ENCODE data around the gene HS3ST5.

Gene HS3ST5, protein sequence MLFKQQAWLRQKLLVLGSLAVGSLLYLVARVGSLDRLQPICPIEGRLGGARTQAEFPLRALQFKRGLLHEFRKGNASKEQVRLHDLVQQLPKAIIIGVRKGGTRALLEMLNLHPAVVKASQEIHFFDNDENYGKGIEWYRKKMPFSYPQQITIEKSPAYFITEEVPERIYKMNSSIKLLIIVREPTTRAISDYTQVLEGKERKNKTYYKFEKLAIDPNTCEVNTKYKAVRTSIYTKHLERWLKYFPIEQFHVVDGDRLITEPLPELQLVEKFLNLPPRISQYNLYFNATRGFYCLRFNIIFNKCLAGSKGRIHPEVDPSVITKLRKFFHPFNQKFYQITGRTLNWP

DNA sequence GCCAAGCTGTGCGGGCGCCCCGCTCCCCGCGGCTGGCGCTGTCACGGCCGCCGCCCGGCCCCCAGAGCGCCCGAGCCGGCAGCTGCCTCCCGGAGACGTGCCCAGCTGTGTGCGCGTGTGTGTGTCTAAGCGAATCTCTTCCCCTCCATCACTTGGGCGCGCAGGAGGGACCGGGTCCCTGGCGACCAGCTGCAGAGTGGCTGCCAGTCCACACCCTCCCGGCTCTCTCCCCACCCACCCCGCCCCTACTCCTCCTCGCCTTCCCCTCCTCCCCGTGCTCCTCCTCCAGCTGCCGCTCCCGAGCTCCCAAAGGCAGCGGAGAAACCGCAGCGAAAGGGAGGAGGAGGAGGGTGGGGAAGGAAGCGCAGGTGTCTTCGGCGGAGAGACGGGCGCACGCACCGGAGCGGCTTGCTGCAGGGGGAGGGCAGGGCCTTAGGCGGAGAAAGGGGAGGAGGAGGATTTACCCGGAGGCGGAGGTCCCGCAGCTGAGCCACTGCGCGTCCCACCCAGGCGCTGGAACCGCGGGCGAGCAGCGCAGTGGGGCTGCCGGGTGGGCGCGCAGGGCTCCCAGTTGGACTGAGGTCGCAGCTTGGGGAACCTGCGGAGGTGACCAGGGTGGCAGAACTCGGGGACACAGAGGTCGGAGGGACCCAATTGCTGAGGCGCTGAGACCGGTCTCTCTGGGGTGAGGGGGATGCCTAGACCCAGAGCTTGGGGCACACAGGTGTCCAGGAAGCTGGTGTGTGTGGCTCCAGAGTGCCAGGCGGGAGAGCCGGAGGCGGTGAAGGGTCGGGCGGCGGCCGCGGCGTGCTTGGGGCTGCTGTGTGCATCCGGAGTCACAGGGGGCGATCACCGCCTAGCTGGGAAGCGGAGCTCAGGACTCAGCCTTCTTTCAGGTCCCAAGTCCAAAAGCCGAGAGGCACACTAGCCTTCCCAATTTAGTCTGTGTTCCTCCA, at the start of gene HS3ST5:
TSS of gene HS3ST5 (minus strand) at position 198 of the 956 bp plus-strand sequence. CDS start 280,178 bp downstream, outside the sequence.
- DNase-seq (ENCODE audit: low spot score), result no peak

GRCh38 chr6:114390176-114390575, 47.4 kb upstream of the HS3ST5 start:
- DNase-seq (ENCODE audit: low spot score), result no peak

GRCh38 chr6:114389111-114389510, 46.3 kb upstream of the HS3ST5 start:
- DNase-seq (ENCODE audit: low spot score), result no peak

- no peak for DNase-seq (ENCODE audit: low spot score)
Observed at GRCh38 chr6:114382406-114382805, 39.6 kb upstream of the HS3ST5 start.

GRCh38 chr6:114377881-114378280, 35.1 kb upstream of the HS3ST5 start:
- no peak for DNase-seq (ENCODE audit: low spot score)

- DNase-seq (ENCODE audit: low spot score), result no peak
Observed at GRCh38 chr6:114376611-114377175, 33.9 kb upstream of the HS3ST5 start.

DNA sequence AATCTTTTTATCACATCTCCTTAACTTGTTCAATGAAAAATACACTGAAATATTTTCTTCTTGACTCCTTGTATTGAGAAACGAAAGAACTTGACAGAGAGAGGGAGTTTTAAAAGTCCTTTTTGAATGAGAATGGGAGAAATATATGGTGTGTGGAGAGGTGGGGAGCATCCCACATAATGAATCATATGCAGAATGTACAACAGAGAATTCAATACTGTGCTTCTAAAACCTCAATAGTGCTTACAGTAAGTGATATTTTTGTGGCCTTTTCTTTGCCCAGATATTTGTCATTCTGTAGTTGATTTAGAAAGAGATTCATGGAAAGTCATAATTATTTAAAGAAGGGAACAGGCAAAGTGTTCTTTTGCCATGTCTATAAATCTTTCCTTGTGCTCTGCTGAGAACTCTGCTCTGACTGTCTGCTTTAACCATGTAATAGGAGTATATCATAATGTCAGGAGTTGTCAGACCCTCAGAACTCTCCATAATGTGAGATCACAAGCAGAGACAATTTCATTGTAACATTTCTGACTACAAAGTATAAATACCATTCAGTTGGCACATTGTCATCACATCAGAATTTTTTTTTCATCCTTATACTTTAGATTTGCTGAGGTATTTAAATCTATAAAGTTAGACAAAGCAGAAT, 32.8 kb upstream of the HS3ST5 start:
- DNase-seq (ENCODE audit: low spot score), result no peak

- no peak for DNase-seq (ENCODE audit: low spot score)
Observed at GRCh38 chr6:114367315-114367961, 24.6 kb upstream of the HS3ST5 start.

DNA sequence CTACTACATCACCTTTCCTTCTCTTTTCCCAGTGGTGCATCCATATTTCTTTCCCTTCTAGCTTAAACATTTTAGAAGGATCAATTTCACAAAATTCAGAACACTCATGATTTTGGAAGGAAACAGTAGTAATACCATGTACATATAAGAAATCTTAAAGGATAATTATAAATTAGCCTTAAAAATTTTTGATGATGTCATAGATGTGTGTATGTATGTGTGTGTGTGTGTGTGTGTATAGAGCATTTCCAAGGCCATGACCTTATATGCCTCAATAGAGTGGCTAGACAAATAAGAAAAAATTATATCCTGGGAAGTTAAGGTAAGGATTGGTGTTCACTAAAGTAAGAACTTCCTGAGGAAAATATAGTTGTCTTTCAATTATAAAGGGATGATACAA, 24.1 kb upstream of the HS3ST5 start:
- no peak for DNase-seq (ENCODE audit: low spot score)

- DNase-seq (ENCODE audit: low spot score), result no peak
Observed at GRCh38 chr6:114364301-114364700, 21.5 kb upstream of the HS3ST5 start.

GRCh38 chr6:114362957-114363356, 20.1 kb upstream of the HS3ST5 start:
- DNase-seq (ENCODE audit: low spot score), result no peak

GRCh38 chr6:114362396-114362795, 19.6 kb upstream of the HS3ST5 start:
- no peak for DNase-seq (ENCODE audit: low spot score)

DNA sequence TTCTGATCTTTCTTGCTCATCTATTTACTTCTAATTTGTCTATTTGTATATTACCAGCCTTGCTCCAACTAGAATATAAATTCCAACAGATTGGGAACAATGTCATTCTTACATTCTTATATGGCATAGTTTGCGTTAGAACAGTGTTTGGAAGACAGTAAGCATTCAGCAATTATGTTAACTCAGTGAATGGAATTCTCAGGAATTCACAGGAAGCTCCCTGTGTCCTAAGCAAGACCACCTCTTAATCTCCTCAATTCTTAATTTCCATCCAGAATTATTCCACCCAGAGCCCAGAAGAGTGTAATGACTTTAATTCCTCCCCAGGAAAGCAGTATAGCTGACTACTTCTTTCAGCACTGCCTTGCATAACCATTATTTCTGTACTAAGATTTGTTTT, 18.2 kb upstream of the HS3ST5 start:
- no peak for DNase-seq (ENCODE audit: low spot score)

- no peak for DNase-seq (ENCODE audit: low spot score)
Observed at GRCh38 chr6:114355300-114355699, 12.5 kb upstream of the HS3ST5 start.

GRCh38 chr6:114354482-114354881, 11.7 kb upstream of the HS3ST5 start:
- no peak for DNase-seq (ENCODE audit: low spot score)

DNA sequence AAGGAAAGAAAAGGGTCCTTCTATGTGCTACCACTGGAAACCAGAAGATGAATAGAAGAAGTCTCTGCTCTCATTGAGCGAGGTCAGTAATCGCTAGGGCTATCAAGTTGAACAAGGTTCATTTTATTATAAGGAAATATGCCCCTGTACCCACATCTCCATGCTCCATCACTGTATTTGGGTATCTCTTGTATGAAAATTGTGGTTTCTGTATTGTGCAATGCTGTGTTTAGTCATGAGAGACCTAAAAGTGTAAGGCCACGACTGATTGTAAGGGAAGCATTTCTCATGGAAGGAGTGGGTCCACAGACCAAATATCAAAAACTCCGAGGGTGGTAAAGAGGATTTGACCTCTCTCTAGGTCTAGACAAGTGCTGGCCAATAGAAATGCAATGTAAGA, 3.6 kb upstream of the HS3ST5 start:
- DNase-seq (ENCODE audit: low spot score), result no peak

GRCh38 chr6:114344971-114345275, 2.1 kb upstream of the HS3ST5 start:
- DNase-seq (ENCODE audit: low spot score), result no peak

DNA sequence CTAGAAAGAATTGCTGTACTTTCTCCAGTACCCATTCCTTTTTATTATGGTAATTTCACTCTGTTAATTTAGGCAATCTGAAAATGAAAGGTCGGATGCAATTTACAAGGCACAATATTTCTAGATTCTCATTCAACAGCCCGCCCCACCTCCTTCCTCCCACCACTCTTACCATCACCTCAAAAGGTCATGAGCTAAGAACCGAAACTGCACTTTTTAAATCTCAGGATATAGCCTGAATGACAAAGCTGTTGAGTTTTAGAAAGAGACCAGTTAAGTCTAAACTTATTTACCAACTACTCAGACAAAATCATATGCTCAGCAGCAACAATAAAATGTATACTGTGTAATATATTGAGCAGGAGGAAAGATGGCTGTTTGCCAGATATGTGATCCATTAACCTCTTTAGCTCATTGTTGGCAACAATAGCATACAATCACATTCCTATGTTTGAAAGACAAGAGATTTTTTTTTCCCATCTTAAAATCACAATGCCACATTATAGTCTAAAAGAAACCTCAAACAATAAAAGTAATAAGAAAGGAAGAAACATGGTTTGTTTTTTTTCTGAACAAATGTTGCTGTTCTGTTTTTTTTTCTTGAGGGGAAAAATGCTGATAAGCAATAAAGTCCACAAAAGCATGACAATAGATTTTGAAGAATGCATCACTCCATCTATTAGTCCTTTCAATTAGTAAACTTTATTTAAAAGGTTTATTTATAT, 1.6 kb upstream of the HS3ST5 start:
- DNase-seq (ENCODE audit: low spot score), result no peak

DNA sequence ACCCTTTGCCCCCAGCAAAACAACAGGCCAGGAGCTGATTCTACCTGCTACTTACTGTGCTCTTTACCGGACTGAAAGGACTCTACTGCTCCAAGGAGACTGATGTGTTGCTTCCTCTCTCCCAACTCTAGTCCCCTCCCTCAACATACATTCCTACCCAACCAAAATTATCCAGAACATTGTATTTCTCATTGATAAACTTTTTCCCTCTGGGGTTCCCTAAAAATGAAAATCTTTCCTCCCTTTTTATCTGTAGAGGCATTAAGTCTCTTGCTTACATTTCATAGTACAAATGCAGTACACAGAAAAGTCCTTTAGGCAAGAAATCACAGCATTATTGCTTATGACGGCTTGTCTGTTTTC, 940 bp upstream of the HS3ST5 start:
- no peak for DNase-seq (ENCODE audit: low spot score)

- no peak for DNase-seq (ENCODE audit: low spot score)
Observed at GRCh38 chr6:114342086-114342825, 567 bp downstream of the HS3ST5 start.

DNA sequence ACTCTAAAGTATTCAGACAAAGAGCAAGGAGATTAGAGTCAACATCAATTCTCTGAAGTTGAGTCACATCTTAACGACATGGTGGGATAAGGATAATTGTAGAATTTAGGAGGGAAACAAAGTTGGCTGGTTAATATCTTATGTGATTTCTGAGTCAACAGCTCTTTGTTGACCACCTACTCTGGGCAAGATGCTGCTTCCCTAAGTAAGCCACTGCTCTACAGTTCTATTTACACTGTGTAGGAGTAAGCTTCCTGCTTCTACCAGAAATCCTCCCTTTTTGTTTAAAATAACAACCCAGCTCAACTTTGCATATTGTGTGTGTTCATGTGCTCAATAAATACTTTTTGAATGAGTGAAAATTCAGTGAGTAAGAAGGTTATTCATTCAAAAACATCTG, 3.1 kb downstream of the HS3ST5 start:
- no peak for DNase-seq (ENCODE audit: low spot score)
